NCI-H1436 treated with DMSO at 0.1 percent for 48 hours (cell line): ENCODE results near the gene PEAR1.
A peak's percentile ranks its signal among the peaks of the same experiment; 100 is the strongest.

Experiments
- DNase-seq: peaks from one replicate; lab custom pipeline; 2025; lab: John Stamatoyannopoulos, UW

PEAR1 gene

GRCh38 chr1:156884560-156885184, 8.8 kb upstream of the PEAR1 start:
- no peak for DNase-seq

- no peak for DNase-seq
Observed at GRCh38 chr1:156885314-156885713, 8.2 kb upstream of the PEAR1 start.

- DNase-seq = no peak
Observed at GRCh38 chr1:156885880-156886355, 7.6 kb upstream of the PEAR1 start.

GRCh38 chr1:156886583-156887281, 6.8 kb upstream of the PEAR1 start:
- DNase-seq = no peak

- DNase-seq = no peak
Observed at GRCh38 chr1:156887317-156887716, 6.2 kb upstream of the PEAR1 start.

- no peak for DNase-seq
Observed at GRCh38 chr1:156887734-156888133, 5.8 kb upstream of the PEAR1 start.

GRCh38 chr1:156889802-156890580, 3.5 kb upstream of the PEAR1 start:
- DNase-seq = no peak

GRCh38 chr1:156892190-156893047, 1.1 kb upstream of the PEAR1 start:
- peak; percentile 15 for DNase-seq

GRCh38 chr1:156894001-156894400, 483 bp downstream of the PEAR1 start:
- DNase-seq = no peak

- no peak for DNase-seq
Observed at GRCh38 chr1:156894711-156895454, 1.4 kb downstream of the PEAR1 start.

GRCh38 chr1:156895455-156895812, 1.9 kb downstream of the PEAR1 start:
- no peak for DNase-seq

GRCh38 chr1:156895927-156896326, 2.4 kb downstream of the PEAR1 start:
- DNase-seq = no peak

GRCh38 chr1:156896490-156897033, 3.0 kb downstream of the PEAR1 start:
- DNase-seq = no peak

GRCh38 chr1:156897078-156897825, 3.7 kb downstream of the PEAR1 start:
- DNase-seq = no peak

- no peak for DNase-seq
Observed at GRCh38 chr1:156898161-156898566, 4.6 kb downstream of the PEAR1 start.

GRCh38 chr1:156898971-156899664, 5.6 kb downstream of the PEAR1 start:
- no peak for DNase-seq

GRCh38 chr1:156899956-156900718, 6.6 kb downstream of the PEAR1 start:
- no peak for DNase-seq

- no peak for DNase-seq
Observed at GRCh38 chr1:156900896-156901589, 7.5 kb downstream of the PEAR1 start.
